Measurements from ENCODE around the gene DIPK1B. TPM values are rescaled to one million over a fixed set of nuclear protein-coding genes. Genes with fewer than 3 reads are reported as not detected.

DIPK1B gene
- total RNA-seq, 2 donors from 2014 or later, result 2.0 to 25.7 TPM

- TF ChIP-seq, protein P1, sequence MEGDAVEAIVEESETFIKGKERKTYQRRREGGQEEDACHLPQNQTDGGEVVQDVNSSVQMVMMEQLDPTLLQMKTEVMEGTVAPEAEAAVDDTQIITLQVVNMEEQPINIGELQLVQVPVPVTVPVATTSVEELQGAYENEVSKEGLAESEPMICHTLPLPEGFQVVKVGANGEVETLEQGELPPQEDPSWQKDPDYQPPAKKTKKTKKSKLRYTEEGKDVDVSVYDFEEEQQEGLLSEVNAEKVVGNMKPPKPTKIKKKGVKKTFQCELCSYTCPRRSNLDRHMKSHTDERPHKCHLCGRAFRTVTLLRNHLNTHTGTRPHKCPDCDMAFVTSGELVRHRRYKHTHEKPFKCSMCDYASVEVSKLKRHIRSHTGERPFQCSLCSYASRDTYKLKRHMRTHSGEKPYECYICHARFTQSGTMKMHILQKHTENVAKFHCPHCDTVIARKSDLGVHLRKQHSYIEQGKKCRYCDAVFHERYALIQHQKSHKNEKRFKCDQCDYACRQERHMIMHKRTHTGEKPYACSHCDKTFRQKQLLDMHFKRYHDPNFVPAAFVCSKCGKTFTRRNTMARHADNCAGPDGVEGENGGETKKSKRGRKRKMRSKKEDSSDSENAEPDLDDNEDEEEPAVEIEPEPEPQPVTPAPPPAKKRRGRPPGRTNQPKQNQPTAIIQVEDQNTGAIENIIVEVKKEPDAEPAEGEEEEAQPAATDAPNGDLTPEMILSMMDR (IDR thresholded peaks at IDR 0.05), result no peak
- TF ChIP-seq POLR2A (IDR thresholded peaks at IDR 0.05), result peak in 1 of 3 donors; percentile 36
- H3K36me3 ChIP-seq (replicated peaks in 1 of 2; ENCODE audit: insufficient read depth in 1 of 2, low read depth in 2 of 2), result no peaks in the 10 kb centered on the region
- no peak overlapping the region for H3K4me3 ChIP-seq
- peak overlapping the region; percentile 88 to 98 (median 96) for H3K27ac ChIP-seq
- no peak for ATAC-seq
- DNase-seq, result peak; percentile 76 to 93 (median 90)
- WGBS, 2 donors, result 12 to 16% methylated on average over 5 to 15 of the region's 15 CpGs
- peaks cover 90% of the 10 kb centered on the region for H3K4me1 ChIP-seq
- intact Hi-C loops (cut with DNase I), result no loop called here
- H3K9me3 ChIP-seq, result no peaks in the 10 kb centered on the region
- H3K27me3 ChIP-seq, result no peaks in the 10 kb centered on the region
Observed at GRCh38 chr9:136690806-136691261, 21.5 kb upstream of the DIPK1B start.

DNA sequence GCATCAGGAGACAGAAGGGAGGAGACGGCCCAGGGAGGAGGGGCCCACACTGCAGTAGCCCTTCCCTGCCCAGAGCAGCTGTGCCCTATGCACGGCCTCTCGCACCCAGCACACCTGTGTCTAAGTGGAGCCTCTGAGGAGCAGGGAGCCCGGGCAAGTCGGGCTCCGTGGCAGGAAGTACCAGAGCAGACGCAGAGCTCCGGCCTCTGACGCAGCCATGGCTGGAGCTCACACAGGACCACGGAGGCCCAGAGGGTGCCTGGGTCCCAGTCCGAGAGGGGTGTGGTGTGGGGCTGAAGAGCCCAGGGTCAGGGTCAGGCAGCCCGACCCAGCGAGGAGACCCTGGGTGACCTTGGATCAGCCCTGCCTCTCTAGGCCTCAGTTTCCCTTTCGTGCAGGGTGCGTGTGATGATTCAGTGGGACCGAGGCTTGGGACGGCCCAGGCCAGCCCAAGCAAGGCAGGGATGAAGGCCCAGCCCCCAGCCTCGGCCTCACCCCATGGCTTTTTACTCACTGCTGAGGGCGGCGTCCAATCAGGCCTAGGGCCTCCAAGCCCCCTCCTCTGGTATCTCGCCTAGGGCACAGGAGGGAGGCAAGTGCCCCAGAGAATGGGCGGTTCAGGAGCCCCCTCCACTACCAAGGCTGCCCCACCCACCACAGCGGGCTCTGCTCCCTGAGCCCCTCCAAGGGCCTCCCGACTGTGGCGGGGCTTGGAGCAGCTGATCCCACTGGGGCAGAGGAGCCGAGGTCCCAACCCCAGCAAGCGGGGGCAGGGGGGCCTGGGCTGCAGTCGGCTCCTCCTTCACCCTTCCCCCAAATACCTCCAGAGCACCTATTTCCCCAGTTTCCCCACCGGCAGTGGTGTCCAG lies 20.8 kb upstream of the DIPK1B start:
- TF ChIP-seq, protein P1 (IDR thresholded peaks at IDR 0.05), result no peak
- TF ChIP-seq POLR2A (IDR thresholded peaks at IDR 0.05), result no peak
- Histone ChIP-seq H3K27ac (peak overlapping the region; percentile 88 to 98 (median 96)), H3K27me3 (no peaks in the 10 kb centered on the region), H3K4me1 (peaks cover 90% of the 10 kb centered on the region), H3K36me3 (replicated peaks in 1 of 2; ENCODE audit: insufficient read depth in 1 of 2, low read depth in 2 of 2) (no peaks in the 10 kb centered on the region), H3K4me3 (no peak overlapping the region), H3K9me3 (no peaks in the 10 kb centered on the region)
- DNase-seq (peak in 1 of 4 donors; percentile 9), ATAC-seq (no peak)
- intact Hi-C loops (cut with DNase I), result no loop called here
- 81 to 84% methylated on average over 6 to 21 of the region's 29 CpGs for WGBS, 2 donors

DNA sequence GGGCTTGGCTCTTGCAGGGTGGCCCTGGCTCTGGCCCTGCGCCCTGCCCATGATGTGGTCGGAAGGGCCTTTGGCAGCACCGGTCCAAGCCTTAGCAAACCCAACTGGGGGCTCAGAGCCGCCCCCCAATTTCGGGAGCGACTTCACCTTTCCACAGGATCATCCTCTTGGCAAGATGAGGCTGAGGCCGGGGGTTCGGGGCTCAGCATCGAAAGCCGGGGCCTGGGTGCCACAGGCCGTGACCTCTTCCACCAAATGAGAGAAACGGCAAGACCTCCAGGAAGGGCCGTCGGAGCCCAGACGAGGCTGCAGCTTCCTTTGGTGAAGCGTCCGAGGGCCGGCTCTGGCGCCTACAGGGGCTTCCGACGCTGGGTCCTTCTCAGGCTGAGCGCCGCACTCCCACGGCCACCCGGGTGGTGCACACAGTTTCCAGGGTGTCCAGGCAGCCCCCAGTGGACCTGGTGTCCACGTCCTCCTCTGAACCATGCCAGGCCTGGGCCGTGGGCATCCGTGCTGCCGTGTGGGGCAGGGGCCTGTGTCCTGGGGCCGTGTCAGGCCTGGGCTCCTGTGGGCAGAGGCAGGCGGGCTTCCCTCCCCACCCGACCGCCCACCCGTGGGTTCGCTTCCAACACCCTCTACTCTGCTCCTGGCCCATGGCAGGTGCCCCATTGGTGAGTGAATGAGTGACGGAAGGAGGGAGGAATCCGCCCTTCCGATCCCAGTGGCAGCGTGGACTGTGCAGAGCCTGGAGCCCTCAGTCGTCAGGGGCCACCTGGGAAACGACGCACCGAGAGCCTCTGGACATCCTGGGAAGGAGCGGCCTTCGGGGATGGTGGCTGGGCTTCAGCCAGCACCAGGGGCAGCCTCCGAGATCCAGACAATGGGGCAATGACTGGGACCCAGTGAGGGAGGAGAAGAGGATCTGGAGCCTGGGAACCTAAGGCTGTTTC lies 19.9 kb upstream of the DIPK1B start:
- WGBS, 2 donors, result 70 to 90% methylated on average over 9 to 43 of the region's 46 CpGs
- Histone ChIP-seq H3K36me3 (replicated peaks in 1 of 2; ENCODE audit: insufficient read depth in 1 of 2, low read depth in 2 of 2) (no peaks in the 10 kb centered on the region), H3K4me3 (no peak overlapping the region), H3K4me1 (peaks cover 96% of the 10 kb centered on the region), H3K9me3 (no peaks in the 10 kb centered on the region), H3K27ac (peak overlapping the region; percentile 92 to 97 (median 94)), H3K27me3 (no peaks in the 10 kb centered on the region)
- TF ChIP-seq POLR2A (IDR thresholded peaks at IDR 0.05), result no peak
- TF ChIP-seq, protein P1 (IDR thresholded peaks at IDR 0.05), result no peak
- ATAC-seq (no peak), DNase-seq (peak in 2 of 4 donors; percentile 4 to 16)
- intact Hi-C loops (cut with DNase I), result no loop called here

DNA sequence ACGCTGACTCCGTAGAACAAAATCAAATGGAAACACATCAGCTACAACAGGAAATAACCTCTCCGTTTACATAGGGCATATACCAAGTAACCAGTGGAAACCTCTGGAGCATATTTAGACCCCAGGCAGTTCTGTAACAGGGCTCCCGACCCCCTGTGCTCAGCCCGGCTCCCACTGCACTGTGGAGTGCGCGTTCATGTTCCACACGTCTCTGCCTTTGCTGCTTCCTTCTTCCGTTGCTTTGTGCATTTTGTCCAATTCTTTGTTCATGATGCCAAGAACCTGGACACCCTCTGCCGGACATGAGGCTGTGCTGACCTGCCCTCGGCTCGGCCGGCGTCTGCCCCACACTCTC lies 19.3 kb upstream of the DIPK1B start:
- Histone ChIP-seq H3K27me3 (no peaks in the 10 kb centered on the region), H3K9me3 (no peaks in the 10 kb centered on the region), H3K4me1 (peaks cover 96% of the 10 kb centered on the region), H3K4me3 (no peak overlapping the region), H3K27ac (peak overlapping the region; percentile 92 to 97 (median 94)), H3K36me3 (replicated peaks in 1 of 2; ENCODE audit: insufficient read depth in 1 of 2, low read depth in 2 of 2) (no peaks in the 10 kb centered on the region)
- DNase-seq (peak in 1 of 4 donors; percentile 4), ATAC-seq (no peak)
- WGBS, 2 donors, result 82% methylated on average over 14 of the region's 14 CpGs
- no peak for TF ChIP-seq POLR2A (IDR thresholded peaks at IDR 0.05)
- TF ChIP-seq, protein P1 (IDR thresholded peaks at IDR 0.05), result no peak
- intact Hi-C loops (cut with DNase I), result no loop called here
